HG03457 (cell line): ENCODE data around the gene KIF26B.
"Not testable (repeated sequence)": the region's sequence is repeated elsewhere in the genome, so short reads cannot be mapped to it uniquely, and the experiment has no call there.

Experiments
- ATAC-seq: cut with Tn5 transposase; IDR thresholded peaks from one replicate; pipeline ENCODE4 v1.9.1; 2021; ENCODE audit warnings: moderate number of reproducible peaks; ENCODE audit not compliant: unreplicated experiment

Gene KIF26B

GRCh38 chr1:245313576-245313975 lies 158.8 kb downstream of the KIF26B start:
- ATAC-seq: no peak

DNA sequence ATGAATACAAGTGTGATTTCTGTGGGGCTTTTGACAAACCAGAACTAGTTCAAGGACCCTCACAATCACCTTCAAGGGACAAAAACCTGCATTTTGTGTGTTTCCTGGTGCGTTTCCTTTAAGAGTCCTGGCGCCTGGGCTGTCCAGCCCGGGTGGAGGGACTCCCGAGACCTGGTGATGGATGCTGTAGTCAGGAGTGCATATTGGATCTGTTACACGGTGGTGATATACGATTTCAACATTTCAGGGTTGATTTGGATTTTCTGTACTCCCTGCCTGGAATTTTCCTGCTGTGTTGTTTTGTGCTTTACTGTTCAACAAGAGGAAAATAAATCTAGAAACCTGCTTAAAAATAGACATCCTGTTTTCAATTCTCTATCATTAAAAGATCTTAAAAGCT lies 162.0 kb downstream of the KIF26B start:
- ATAC-seq: no peak

- ATAC-seq: no peak
These were observed 162.4 kb downstream of the KIF26B start for GRCh38 chr1:245317217-245317616.

DNA sequence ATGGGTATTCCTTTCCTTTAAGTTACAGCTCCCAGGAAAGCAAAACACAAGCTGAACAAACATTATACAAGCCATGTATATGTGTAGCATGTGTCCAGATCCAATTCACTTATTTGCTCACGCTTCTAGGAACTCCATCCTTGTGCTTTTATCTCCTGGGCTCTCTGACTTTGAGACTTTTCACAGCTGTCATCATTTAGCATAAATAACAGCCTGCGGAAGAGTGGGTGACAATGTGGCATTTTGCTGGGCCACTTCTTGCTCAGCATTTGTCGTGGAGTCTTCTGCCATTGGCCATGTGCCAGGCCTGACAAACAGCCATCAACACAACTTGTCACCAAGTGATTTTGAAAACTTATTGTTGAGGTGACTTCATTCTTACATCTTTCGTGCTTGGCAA lies 164.3 kb downstream of the KIF26B start:
- no peak for ATAC-seq

DNA sequence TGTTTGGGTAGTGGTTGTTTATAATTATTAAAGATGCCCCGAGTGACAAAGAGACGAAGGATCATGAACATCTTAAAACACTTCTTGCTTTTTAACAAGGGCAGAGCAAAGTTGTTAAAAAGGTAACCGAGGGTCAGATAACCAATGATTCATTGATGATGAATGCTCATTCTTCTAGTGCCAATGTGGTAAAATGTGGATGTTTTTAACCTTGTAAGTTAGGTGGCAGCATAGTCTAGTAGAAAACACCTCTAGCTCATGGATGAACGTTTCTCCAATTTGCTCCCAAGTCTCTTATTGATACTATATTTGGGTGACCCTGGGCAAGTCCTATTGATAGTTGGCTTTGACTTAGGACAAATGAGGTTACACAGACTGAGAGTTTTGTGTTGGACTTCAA lies 167.9 kb downstream of the KIF26B start:
- no peak for ATAC-seq

DNA sequence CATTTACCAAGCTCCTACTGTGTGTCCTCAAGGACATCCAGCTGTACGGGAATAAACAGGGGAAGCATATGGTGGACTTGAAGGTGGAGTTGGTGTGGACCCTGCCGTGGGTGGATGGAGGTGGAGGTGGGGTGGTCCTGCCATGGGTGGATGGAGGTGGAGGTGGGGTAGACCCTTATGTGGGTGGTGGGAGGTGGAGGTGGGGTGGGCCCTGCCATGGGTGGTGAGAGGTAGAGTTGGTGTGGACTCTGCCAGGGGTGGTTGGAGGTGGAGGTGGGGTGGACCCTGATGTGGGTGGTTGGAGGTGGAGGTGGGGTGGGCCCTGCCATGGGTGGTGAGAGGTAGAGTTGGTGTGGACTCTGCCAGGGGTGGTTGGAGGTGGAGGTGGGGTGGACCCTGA lies 169.0 kb downstream of the KIF26B start:
- ATAC-seq: not testable (repeated sequence)

- ATAC-seq: no peak
These were observed 171.4 kb downstream of the KIF26B start for GRCh38 chr1:245325922-245326795.

DNA sequence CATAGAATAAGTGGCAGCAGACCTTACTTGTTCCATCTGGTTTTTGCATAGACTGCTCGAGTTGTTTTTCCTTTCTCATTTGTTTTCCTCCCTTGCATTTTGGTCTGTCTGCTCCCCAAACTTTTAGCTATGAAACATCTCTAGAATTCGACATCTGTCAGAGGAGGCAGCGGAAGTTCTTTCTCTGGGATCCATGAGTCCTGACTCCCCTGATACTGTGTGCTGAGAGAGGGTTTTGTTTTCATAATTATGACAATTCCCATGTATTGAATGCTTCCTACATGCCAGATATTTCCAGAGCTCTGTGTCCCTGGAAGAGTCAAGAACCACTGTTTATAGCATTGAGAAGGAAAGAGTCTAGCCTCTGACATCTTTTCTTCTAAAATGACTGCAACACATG lies 172.6 kb downstream of the KIF26B start:
- no peak for ATAC-seq

GRCh38 chr1:245327842-245328241 lies 173.1 kb downstream of the KIF26B start:
- no peak for ATAC-seq

GRCh38 chr1:245330951-245331350 lies 176.2 kb downstream of the KIF26B start:
- no peak for ATAC-seq

- ATAC-seq: no peak
These were observed 177.3 kb downstream of the KIF26B start for GRCh38 chr1:245332085-245332484.

GRCh38 chr1:245332513-245332912 lies 177.7 kb downstream of the KIF26B start:
- ATAC-seq: no peak

DNA sequence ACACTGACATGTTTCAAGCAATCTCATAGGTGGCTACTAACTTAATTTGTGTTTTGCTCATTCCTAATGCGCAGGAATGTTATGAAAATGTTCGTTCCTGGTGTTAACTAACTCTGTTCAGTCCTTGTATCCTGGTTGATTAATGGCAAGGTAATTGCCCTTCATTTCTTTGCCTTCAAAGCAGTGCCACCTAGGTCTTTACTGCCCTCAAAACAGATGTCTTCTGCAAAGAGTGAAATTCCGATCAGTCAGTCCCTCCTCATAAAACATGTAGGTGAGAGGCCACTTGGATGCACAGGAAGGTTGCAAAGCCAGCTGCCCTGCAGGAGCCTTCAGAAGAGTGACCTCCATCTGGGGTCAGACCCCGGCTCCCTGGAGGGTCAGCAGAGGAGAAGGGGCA lies 179.4 kb downstream of the KIF26B start:
- ATAC-seq: no peak

GRCh38 chr1:245334827-245335490 lies 180.2 kb downstream of the KIF26B start:
- no peak for ATAC-seq

- not testable (repeated sequence) for ATAC-seq
These were observed 180.9 kb downstream of the KIF26B start for GRCh38 chr1:245335684-245336083.

GRCh38 chr1:245336149-245336983 lies 181.6 kb downstream of the KIF26B start:
- ATAC-seq: no peak

DNA sequence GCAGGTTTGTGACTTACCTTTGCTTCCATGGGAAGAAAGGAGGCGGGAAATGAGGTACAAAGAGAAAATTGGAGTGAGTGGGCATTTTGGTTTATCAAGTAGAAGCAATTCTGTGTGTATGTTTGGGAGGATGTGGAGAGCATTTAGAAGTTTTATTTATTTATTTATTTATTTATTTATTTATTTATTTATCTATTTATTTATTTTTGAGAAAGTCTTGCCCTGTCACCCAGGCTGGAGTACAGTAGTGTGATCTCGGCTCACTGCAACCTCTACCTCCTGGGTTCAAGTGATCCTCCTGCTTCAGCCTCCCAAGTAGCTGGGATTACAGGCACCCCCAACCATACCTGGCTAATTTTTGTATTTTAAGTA lies 182.2 kb downstream of the KIF26B start:
- not testable (repeated sequence) for ATAC-seq

- no peak for ATAC-seq
These were observed 183.2 kb downstream of the KIF26B start for GRCh38 chr1:245337829-245338484.

- ATAC-seq: no peak
These were observed 183.7 kb downstream of the KIF26B start for GRCh38 chr1:245338485-245338877.

DNA sequence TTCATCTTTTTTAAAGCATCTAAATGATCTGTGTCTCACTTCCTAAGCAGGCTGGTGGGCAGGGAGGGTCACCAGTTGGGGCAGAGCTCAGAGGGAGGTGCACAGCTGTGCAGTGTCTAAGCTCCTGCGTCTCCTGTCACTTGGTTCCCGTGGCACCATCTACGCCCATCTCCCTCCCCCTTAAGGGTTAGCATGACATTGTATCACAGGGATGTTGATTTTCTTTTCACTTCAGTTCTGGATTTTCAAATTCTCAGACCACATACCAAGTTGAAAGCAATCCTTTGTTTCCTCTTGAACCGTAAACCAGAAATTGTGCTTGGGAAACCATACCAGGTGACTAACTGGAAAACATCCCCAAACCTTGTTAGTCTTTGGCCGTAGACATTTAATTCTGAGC lies 187.0 kb downstream of the KIF26B start:
- ATAC-seq: no peak
